Kidney capillary endothelial cell (primary cell): ENCODE measurements around the gene SLCO3A1.

Source experiments
- DNase-seq: peaks from one replicate; pipeline ENCODE4 v3.0.0-alpha.2; 2018; ENCODE audit warnings: low spot score

The SLCO3A1 gene

DNA sequence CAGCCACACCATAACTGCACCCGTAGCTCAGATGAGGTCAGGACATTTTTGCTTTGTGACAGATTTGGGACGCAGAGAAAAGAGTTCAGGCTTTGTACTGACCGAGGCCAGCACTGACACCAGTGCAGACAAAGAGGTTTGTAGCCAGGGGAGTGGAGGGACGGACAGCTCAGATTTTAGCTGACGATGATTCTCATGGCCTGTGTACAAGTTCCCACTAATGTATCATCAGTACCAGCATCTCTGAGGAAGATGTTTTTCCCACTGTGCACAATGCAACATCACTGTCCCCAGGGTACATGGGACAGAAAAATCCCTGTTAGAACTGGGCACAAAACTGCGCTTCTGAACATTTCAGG, 112.7 kb downstream of the SLCO3A1 start:
- no peak for DNase-seq

DNA sequence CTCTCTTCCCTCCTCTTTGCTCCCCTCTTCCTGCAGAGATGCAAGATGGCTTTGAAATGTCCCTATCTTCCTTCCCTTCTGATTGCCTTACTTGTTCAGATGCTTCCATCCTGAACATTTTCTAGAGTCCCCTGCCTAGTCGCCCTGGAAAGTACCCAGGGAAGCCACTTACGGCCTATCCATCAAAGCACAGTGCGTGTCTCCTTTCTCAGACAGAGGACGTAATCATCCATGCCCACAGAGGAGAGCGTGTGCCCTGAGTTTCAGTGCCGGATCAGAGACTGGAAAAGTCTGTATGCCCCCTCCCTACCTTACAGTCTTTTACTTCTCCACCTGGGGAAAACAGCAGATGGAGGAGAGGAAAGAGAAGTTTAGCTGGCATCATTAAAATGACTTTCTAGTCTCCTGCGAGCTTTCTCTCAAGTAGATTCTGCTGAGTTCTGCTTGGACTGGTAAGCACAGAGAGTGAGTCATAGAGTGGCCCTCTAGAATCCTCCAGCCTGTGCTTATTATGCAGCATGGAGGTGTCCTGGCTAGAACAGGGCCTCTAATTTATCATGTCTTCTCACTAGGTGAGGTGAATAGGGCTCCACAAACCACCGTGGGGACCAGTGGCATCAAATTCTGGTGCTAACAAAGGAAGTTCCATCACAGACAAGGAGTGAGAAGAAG, 114.6 kb downstream of the SLCO3A1 start:
- DNase-seq, result no peak

DNA sequence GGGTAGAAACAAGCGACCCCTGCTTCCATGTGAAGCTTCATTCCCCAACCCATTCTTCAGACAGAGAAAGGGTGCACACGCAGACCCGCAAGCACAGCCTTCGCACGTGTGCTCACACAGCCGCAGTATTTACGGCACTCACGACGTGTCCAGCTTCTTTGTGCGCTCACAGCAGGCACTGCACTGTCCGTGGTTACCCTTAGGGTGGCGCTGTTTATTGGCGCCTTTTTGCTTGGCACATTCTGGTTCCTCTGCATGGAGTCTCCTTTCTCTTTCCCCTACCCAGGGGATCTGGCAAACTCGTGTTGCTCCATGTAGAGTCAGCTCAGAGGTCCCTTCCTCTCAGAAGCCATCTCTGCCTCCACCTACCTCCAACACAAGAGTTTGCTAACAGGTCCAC, 115.1 kb downstream of the SLCO3A1 start:
- DNase-seq, result no peak

DNA sequence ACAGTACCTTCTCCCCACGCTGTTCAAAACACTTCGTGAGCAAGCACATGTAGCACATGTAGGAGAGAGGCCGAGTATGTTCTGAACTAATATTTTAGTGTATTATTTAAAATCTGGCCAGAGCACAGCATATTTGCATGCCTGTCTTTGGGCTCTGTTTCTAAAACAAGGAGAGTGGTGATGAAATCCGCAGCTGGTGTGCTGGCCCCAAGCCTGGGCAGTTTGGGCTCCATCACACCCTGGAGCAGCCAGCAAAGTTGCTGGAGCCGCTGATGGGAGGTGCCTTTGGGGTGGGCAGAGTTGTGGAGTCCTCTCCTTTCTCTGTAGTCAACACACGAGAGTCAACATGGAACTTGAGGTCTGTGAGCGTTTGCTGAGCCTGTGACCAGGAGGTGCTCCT, 116.6 kb downstream of the SLCO3A1 start:
- DNase-seq, result no peak

DNA sequence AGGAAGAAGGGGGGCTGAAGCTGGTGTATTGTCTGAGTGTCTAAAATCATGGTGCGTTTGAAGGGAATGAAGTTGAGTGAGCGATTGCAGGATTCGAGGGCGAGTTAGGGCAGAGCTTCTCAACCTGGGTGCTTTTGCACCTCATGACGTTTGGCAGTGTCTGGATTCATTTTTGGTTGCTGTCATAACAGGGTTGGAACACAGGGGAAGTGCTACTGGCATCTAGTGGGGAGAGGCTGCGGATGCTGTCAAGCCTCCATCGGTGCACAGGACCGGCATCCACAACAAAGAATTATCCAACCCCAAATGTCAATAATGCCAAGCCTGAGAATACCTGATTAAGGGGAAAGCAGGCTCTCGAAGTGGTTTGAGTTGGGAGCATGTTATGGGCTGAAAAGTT, 120.0 kb downstream of the SLCO3A1 start:
- no peak for DNase-seq

DNA sequence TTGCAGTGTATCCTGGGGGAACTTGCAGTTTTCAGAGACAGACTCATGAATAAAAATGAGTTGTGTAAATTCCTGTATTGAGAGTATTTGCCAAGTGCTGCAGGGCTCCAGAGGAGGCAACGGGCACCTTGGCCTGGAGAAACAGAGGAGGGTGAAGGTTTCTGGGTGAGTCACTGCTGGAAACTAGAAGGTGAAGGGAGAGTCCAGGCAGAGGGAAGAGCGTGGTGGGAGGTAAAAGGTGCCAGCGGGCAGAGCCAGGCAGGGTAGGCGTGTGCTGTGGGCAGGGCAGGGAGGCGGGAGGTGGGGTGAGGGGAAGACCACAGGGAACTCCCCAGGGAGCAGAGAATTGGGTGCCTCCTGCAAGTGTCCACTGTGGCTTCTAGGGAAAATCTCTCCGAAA, 120.8 kb downstream of the SLCO3A1 start:
- DNase-seq, result no peak

DNA sequence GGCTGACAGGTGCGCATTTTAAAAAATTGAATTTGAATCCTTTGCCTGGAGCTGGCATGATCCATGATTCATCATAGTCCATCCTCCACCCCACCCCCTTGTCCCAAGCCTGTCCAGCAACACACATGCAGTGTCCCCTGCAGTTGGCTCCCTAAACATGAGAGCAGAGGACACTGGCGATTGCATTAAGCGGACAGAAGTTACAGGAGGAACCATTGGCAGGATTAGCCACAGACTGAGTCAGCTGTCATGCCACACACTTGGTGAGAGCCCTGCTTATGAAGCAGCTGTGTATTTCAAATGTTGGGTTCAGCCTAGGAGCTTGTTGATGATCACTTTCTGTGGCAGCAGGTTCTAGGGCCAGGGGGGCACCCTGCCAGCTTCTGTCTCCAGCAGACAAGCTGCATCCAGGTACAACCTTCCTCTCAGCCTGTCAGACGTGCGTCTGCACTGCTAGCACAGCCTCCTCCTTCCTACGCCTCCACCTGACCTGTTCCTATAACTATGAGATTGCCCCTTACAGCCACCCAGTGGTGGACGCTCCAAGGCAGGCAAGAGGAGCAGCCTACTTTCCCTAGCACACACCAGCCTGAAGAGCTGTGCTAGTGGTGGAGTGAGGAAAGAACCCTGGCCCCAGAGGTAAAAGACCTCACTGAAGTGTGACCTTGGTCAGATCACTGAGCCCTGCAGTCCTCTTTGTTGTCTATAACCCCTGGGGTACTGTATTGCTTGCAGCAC, 121.9 kb downstream of the SLCO3A1 start:
- DNase-seq, result no peak

DNA sequence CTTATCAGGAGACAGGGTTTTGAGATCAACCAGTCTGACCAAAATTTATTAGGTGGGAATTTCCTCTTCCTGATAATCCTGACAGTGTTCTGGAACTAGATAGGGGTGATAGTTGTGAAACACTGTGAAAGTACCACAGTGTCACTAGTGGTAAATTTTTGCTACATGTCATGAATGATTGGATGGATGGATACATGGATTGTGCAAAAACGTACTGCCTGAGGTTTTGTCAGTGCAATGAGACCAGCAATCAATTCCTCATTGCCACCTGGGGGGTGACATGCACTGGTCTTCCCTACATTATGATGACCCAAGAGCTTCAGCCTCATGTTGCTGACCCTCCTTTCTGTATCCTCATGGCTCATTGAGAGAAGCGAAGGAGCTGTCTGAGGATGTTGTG, 123.5 kb downstream of the SLCO3A1 start:
- no peak for DNase-seq

DNA sequence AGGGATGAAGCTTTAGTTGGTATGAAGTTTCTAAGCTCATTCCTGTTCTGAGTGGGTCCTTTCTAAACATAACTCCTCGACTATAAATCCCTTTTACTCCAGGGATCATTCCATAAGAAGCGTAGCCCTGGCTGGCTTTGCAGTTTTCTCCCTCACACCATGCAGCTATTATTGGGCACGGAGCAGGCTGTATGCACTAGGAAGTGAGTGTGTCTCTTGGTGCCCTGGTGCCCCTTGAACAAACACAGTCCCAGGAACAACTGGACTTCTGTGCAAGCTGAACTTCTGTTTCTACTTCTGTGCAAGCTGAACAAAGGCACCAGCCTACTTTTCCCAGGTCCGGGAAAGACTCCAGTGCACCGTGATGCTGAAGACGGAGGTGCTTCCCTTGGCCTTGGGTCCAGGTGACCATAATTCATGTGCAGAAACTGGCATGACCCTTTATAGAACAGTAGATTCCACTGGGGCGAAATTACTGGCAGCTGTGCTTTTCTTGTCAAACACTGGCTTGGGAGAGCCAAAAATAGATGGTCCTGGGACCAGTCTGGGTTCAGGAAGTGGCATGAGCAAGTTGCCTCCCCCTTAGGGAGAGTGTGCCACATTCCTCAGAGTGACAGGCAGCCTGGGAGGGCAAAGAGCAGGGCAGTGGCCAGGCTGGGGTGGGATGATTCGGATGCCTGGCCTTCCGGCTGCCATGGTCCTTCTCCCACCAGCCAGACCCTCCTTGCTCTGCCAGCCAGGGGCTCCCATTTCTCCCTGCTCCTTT, 127.2 kb downstream of the SLCO3A1 start:
- no peak for DNase-seq

DNA sequence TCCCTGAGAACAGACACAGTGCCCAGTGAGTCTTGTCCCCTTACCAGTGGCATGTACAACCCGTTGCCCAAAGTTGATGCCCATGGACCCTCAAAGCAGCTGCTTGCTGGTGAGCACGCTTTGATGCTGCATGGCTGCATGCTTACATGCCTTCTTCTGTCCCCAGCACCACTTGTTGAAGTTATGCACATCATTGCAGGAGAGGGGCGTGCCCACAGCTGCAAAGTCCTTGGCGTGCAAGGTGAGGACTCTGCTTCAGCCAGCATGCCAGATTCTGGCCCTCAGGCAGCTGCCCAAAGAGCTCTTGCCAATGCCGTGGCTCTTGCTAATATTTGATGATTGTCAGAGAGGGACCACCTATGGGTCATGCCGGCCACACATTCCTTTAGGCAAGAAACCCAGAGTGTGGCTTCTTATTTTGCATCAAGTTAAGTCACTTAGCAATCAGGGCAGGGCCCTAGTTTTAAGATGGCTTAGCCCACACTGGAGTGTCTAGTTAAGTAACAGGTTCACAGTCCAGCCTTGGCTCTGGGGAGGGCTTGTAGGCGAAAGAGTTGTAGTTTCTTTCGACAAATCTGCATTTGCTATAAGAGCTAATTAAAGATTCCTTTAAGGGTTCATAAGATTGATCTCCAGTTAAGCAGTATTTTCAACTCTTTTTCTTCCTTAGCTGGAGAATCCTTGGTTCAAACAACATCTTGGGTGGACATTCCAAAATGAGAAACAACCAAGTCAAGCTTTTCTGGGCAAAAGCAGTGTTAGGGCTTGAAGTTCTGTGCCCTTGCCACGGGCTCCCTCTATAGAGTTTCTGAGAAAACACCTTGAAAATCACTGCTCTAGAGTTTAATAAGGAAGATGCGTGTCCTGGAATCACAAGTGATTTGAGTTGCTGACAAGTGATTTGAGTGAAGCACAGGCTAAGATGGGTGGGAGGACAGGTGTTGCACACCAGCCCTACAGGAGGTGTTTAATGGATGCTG, 128.6 kb downstream of the SLCO3A1 start:
- DNase-seq, result no peak

DNA sequence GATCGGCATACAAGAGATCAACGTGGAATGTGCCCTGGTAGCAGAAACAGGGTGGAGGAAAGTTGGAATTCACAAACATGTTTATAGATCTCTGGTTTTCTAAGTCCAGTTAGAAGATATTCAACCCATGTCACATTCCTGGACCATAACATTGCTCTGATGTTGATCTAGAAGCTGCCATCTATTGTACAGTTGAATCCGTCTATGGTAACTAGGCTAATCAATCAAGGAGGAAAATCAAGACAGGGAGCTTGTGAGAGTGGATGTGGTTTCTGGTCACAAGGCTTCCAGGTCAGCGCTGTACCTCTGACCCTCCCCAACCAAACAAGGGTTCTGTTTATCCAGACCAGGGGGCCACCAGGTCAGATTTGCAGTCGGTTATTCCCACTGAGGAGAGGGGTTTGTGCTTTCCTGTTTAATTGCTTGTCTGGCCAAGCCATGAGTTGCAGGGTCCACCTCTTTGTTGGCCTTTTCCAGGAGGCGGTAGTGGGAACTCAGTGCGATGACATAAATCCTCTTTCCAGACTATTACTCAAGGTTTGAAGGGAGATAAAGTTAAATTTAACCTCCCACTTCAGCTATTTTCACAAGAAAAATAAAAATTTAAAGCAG, 130.3 kb downstream of the SLCO3A1 start:
- no peak for DNase-seq

DNA sequence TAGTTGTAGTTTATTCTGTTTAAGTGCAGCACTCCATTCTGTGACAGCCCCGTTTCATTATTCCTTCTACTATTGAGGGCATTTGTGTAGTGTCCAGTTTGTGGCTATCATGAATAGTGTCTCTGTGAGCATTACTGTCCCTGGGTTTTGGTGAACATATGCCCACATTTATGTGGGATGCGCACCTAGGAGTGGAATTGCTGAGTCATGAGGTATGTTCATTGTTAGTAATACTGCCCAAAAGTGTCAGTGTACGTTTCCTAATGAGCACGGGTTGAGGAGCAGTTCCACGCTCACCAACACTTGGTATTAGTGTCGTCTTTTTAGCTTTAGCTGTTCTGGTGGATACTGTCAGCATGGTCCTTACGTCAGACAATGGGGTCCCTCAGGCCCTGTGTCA, 131.8 kb downstream of the SLCO3A1 start:
- no peak for DNase-seq

DNA sequence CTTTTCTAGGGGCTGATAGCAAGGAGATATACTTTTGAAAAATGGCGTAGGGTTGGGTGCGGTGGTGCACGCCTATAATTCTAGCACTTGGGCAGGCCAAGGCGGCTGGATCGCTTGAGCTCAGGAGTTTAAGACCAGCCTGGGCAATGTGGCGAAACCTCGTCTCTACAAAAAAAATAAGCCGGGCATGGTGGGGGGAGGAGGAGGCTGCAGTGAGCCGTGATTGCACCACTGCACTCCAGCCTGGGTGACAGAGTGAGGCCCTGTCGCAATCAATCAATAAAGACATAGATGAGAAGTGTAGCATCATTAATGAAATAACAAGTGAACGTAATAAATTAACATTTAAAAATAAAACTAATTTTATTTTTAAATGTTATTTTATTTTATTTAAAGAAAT, 134.6 kb downstream of the SLCO3A1 start:
- DNase-seq, result no peak

DNA sequence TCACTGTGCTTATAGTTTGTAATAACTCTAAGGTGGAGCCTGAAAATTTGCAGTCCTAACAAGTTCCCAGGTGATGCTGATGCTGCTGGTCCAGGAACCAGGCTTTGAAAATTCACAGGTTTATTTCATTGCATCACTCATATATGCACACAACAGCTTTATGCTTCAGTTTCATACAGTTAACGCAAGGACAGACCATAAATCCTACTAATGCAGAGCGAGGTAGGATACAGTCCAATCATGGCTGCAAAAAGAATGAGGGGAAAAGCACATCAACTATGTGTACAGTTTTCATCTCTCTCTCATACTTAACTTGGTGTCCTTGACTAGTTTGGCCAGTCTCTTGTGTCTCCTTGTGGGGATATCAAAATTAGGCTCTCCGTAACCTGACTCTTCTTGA, 135.1 kb downstream of the SLCO3A1 start:
- DNase-seq, result no peak

DNA sequence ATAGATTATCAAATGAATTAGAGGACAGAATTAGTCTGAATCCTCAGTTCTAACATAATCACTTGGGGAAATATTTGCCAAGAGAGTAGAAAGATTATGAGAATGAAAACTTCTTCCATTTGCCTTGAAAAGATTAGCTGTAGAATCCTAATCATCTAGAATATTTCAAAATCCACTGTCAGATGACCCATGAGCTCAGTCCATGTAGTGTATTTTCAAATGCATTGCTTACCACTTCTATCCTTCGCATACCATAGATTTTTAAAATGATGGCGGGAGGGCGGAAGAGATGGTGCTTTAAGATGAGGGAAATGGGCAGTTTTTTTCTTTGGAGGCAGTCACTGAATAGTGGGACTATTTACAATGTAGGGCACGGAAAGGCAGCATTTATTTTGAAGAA, 136.3 kb downstream of the SLCO3A1 start:
- no peak for DNase-seq

DNA sequence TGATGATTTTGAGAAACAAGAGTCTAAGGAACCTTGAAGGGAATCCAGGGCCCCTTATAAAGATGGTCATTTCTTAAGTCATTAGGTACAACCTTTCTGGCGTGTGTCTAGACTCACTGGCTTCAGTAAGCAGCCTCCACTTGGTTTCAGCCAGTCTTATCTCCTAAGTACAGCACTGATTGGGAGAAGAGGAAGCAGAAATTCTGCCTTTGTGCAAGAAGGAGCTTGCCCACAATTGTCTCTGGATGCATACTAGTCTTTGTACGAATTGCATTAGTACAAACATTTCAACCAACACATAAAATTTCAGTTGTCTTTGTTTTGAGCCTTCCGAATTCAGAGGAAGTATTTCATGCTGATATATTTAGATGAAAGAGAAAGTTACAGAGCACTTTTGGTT, 139.4 kb downstream of the SLCO3A1 start:
- DNase-seq, result no peak

DNA sequence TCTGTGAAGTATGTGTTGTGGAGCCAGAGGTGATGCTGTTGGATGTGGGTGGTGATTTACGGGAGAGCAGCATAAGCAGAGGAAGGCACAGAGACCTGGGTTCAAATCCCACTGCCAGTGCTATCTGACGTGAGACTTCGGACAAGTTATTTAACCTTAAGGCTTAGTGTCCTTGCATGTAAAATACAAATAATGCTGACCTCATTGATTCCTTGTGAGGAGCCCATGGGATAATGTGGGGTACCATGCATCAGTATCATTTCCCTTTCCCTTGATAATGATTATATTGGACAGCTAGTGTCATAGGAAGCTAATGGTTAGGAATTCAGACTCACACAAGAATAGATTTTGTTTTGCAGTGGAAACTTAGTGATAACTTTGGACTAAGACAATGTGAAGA, 141.6 kb downstream of the SLCO3A1 start:
- DNase-seq, result no peak

DNA sequence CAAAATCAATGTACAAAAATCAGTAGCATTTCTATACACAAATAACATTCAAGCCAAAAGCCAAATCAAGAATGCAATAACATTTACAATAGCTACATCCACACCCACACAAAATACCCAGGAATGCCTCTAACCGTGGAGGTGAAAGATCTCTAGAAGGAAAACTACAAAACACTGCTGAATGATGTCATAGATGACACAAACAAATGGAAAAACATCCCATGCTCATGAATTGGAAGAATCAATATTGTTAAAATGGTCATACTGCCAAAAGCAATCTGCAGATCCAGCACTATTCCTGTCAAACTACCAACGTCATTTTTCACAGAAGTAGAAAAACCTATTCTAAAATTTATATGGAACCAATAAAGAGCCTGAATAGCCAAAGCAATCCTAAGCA, 143.7 kb downstream of the SLCO3A1 start:
- no peak for DNase-seq

DNA sequence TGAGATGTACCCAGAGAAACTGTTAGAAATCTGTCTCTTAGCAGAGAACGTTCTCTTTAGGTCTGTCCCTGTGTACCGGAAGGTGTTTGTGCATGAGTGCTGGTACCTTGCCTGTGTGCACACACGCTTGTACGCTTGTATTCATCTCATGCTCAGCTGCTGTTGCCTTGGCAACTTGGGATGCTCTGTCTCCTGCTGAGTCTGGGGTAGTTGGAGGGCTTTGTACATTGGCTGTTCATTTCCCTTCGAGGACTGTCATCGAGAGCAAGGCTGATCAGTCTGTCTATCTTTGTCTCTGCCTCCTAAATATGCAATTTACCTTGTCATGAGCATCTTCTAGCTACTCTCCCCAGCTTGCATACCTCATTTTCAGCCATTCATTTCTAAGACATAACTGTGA, 147.2 kb downstream of the SLCO3A1 start:
- no peak for DNase-seq

DNA sequence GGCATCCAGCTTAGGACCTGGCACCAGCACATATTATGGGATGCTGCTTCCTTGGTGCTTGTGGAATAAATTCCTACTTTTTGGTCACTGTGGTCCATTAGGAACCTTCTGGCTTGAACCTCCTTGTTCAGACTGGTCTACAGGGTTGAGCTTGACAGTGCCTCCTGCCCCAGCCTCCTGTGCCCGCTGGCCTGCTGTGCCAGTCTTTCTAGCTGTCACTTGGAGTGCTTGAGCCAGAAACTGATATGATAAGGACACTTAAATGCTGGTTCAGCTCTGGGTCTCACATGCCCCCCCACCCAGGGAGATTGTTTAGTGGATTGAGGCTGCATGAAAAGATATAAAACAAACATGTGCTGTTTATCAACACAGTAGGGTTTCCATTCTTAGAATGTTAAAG, 147.8 kb downstream of the SLCO3A1 start:
- DNase-seq, result no peak

DNA sequence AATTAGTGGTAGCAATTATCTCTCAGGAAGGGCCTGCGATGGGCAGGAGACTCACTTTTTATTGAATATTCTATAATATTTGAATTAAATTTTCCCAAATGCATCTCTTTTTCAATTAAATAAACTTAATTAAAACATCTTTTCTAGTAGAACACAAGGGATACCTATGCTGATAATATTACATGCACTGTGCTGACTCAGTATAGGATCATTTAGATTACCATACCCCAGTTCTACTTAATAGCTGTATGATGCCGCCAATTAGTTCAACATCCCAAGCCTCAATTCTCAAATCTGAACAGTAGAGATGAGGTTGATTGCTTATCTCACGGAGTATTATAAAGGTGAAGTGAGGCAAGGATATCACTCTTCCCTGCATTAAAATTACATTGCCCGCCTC, 149.2 kb downstream of the SLCO3A1 start:
- no peak for DNase-seq
